HepG2 (cell line): ENCODE data around the gene PRKAG1. TPM values are rescaled to one million over a fixed set of nuclear protein-coding genes. Genes with fewer than 3 reads are reported as not detected.

Source experiments
- ETV5 ChIP-seq: IDR thresholded peaks from 2 replicates; pipeline ENCODE4 v1.6.1; 2018; ENCODE audit warnings: missing biosample characterization, missing genetic modification reagents, inconsistent platforms, borderline replicate concordance
- SAP130 ChIP-seq: IDR thresholded peaks from 2 replicates; pipeline ENCODE4 v1.6.1; 2016; ENCODE audit warnings: low read depth
- TEAD3 ChIP-seq: optimal IDR thresholded peaks from 2 replicates; pipeline ENCODE3; 2016; ENCODE audit warnings: borderline replicate concordance
- ZBTB38 ChIP-seq: sonication (generic); formaldehyde crosslinking; IDR thresholded peaks from 2 replicates; pipeline ENCODE4 v1.5.1; 2020; ENCODE audit warnings: mild to moderate bottlenecking, missing genetic modification reagents
- ZFX ChIP-seq: sonication (generic); formaldehyde crosslinking; IDR thresholded peaks from 2 replicates; pipeline ENCODE4 v1.4.0; 2020; ENCODE audit warnings: mild to moderate bottlenecking, low read depth, missing genetic modification reagents, moderate library complexity
- ZNF574 ChIP-seq: sonication (generic); formaldehyde crosslinking; IDR thresholded peaks from 2 replicates; pipeline ENCODE4 v1.4.0; 2020; ENCODE audit warnings: missing genetic modification reagents
- polyA plus RNA-seq, 8 experiments: library from polyadenylated mRNA; depleted of rRNA in 3 of 8; stranded (reverse) in 7 of 8; unstranded in 1 of 8; fragments of >200 nt; fragmentation: Illumina TruSeq in 4 of 8; extraction: Trizol in 4 of 8; gene quantifications; 2 replicates each; pipeline versions ENCODE4 v1.2.1 to v1.2.3, GENCODE V29; 2011 to 2016; ENCODE audit warnings: low read depth in 4 of 8, missing spikeins in 1 of 8, mixed read lengths in 1 of 8; ENCODE audit not compliant: insufficient read depth in 1 of 8
- total RNA-seq, 5 experiments: library from RNA; depleted of rRNA; stranded (reverse); fragments of >200 nt; fragmentation: Illumina TruSeq; extraction: Trizol; gene quantifications; 2 replicates each; pipeline ENCODE4 v1.2.3, GENCODE V29; 2016; ENCODE audit warnings: low read depth in 1 of 5
- TF ChIP-seq, protein P1 (sequence below): sonication (generic); formaldehyde crosslinking; IDR thresholded peaks from 2 replicates; pipeline ENCODE4 v1.8.0; 2022; ENCODE audit warnings: mild to moderate bottlenecking, missing genetic modification reagents, moderate library complexity
- TF ChIP-seq, protein P2 (sequence below): sonication (generic); formaldehyde crosslinking; IDR thresholded peaks from 2 replicates; pipeline ENCODE4 v1.5.0; 2020; ENCODE audit warnings: missing genetic modification reagents

The PRKAG1 gene
- total and polyA plus RNA-seq, 2 of the 13 experiments (the other 11 are each of a cell fraction or from before 2014, with no cell fraction given) = 26.1 to 32.8 TPM

DNA sequence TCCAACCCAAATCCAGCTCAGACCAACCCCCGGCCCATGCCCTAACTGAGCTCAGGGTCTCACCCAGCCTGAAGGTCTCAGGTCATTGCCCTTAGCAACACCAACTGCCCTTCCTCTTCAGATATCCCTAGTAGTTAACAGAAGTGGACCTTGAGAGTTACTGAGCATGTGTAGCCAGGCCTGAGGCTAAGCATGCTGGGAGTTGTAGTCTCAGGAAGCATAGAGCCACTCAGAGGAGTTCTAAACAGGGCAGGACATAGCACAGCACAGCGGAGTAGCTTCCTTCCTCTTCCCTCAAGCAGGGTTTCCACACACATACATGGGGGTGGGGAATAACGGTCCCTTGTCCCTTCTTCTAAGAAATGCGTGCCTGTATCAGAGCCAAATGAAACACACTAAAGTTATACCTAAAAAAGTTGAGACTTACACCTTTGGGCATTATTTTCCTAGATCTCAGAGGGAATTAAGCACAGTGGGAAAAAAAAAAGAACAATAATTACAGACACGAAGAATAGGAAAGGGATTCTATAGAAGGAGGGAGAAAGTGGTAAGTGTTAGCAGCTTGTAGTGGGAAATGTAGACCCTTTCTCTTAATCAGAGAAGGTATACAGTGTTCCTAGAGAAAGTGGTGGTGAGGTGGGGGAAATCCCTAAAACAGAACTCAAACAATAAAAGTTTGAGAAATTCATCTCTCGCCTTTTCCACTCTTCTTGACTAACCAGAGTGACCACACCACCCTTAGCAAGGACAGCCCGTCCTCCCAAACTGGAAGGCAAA, 37.6 kb upstream of the PRKAG1 start (continued):
- TF ChIP-seq ZBTB38 (CRISPR knock-in tag) = no peak
- peak; percentile 34 for TF ChIP-seq TEAD3 (CRISPR knock-in tag)
- TF ChIP-seq, protein P1, sequence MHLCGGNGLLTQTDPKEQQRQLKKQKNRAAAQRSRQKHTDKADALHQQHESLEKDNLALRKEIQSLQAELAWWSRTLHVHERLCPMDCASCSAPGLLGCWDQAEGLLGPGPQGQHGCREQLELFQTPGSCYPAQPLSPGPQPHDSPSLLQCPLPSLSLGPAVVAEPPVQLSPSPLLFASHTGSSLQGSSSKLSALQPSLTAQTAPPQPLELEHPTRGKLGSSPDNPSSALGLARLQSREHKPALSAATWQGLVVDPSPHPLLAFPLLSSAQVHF (CRISPR knock-in tag) = no peak
- TF ChIP-seq, protein P2, sequence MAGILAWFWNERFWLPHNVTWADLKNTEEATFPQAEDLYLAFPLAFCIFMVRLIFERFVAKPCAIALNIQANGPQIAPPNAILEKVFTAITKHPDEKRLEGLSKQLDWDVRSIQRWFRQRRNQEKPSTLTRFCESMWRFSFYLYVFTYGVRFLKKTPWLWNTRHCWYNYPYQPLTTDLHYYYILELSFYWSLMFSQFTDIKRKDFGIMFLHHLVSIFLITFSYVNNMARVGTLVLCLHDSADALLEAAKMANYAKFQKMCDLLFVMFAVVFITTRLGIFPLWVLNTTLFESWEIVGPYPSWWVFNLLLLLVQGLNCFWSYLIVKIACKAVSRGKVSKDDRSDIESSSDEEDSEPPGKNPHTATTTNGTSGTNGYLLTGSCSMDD (CRISPR knock-in tag) = no peak
- TF ChIP-seq ZFX = peak; percentile 54
- peak; percentile 38; the same call in 1 of the 2 replicates for TF ChIP-seq SAP130
- TF ChIP-seq ZNF574 = peak; percentile 60
- peak; percentile 45; the same call in 1 of the 2 replicates for TF ChIP-seq ETV5 (CRISPR knock-in tag)
- TF ChIP-seq, all 625 proteins: peak for 23
